H1 (cell line): ENCODE measurements around the gene CARD11. TPM values are rescaled to one million over a fixed set of nuclear protein-coding genes. Genes with fewer than 3 reads are reported as not detected.

Experiments used
- CTCF ChIA-PET: fragments of 300-600 bp; sonication (Branson Sonifier 250); formaldehyde crosslinking; loops from one replicate; lab custom pipeline; 2021; ENCODE audit not compliant: partially characterized antibody; lab: Charles Lee
- POLR2A ChIA-PET: fragments of 300-600 bp; sonication (Branson Sonifier 250); formaldehyde crosslinking; loops from one replicate; lab custom pipeline; 2021; ENCODE audit warnings: inconsistent platforms; ENCODE audit not compliant: partially characterized antibody; lab: Charles Lee
- DNase-seq, 2 experiments: peaks; one replicate each; pipeline versions ENCODE4 v3.0.0 to v3.0.0-alpha.2; 2010 to 2022; ENCODE audit warnings: low spot score in 2 of 2, low read depth in 1 of 2, mixed read lengths in 1 of 2
- FAIRE-seq: peaks from 2 replicates; lab custom pipeline; 2011; peaks lifted over from hg19 to GRCh38; lab: Jason Lieb, UNC
- H2AFZ ChIP-seq: 2 replicates; pipeline ENCODE4 v1.8.1; 2012; ENCODE audit warnings: low read length, inconsistent platforms
- H2AK5ac ChIP-seq: 2 replicates; pipeline ENCODE4 v1.6.1; 2013; ENCODE audit warnings: low read depth, low read length
- H2BK120ac ChIP-seq: replicated peaks from 2 replicates; pipeline ENCODE3; 2013; ENCODE audit warnings: low read depth, low read length, inconsistent platforms
- H2BK12ac ChIP-seq: 2 replicates; pipeline ENCODE4 v1.6.1; 2013; ENCODE audit warnings: low read depth, low read length
- H2BK15ac ChIP-seq: 2 replicates; pipeline ENCODE4 v1.6.1; 2013; ENCODE audit warnings: low read length
- H2BK20ac ChIP-seq: 2 replicates; pipeline ENCODE4 v1.6.1; 2013; ENCODE audit warnings: low read length
- H2BK5ac ChIP-seq: 2 replicates; pipeline ENCODE4 v1.6.1; 2013; ENCODE audit warnings: low read depth, low read length
- H3K14ac ChIP-seq: 2 replicates; pipeline ENCODE4 v1.6.1; 2013; ENCODE audit warnings: inconsistent platforms; ENCODE audit not compliant: insufficient read length
- H3K18ac ChIP-seq: 2 replicates; pipeline ENCODE4 v1.6.1; 2013; ENCODE audit warnings: low read length; ENCODE audit errors: extremely low read depth
- H3K23ac ChIP-seq: 2 replicates; pipeline ENCODE4 v1.6.1; 2013; ENCODE audit warnings: inconsistent platforms; ENCODE audit not compliant: insufficient read length
- H3K23me2 ChIP-seq: 2 replicates; pipeline ENCODE4 v1.6.1; 2013; ENCODE audit warnings: low read depth, low read length
- H3K27ac ChIP-seq: 2 replicates; pipeline ENCODE4 v1.6.1; 2011; ENCODE audit warnings: low read depth, low read length, inconsistent platforms
- H3K27me3 ChIP-seq, 4 experiments: replicated peaks in 1 of 4; 1 replicate in 1 of 4; 2 replicates in 3 of 4; pipeline versions ENCODE4 v1.6.1 to v1.8.1; 2011 to 2013; ENCODE audit warnings: low read length in 3 of 4, mild to moderate bottlenecking in 3 of 4, inconsistent platforms in 2 of 4, mixed read lengths in 2 of 4, moderate library complexity in 1 of 4; ENCODE audit not compliant: control insufficient read depth in 3 of 4, insufficient read depth in 3 of 4; ENCODE audit errors: extremely low read depth in 1 of 4
- H3K36me3 ChIP-seq, 4 experiments: 2 replicates each; pipeline versions ENCODE4 v1.6.1 to v1.8.1; 2011 to 2013; ENCODE audit warnings: mild to moderate bottlenecking in 4 of 4, low read length in 3 of 4, moderate library complexity in 2 of 4, control low read depth in 1 of 4, inconsistent platforms in 1 of 4; ENCODE audit not compliant: insufficient read depth in 4 of 4, control insufficient read depth in 2 of 4
- H3K4ac ChIP-seq: replicated peaks from 2 replicates; pipeline ENCODE3; 2013; ENCODE audit warnings: low read length, low read depth, mixed read lengths, inconsistent platforms; ENCODE audit not compliant: insufficient read length
- H3K4me1 ChIP-seq, 4 experiments: replicated peaks in 1 of 4; 1 replicate in 1 of 4; 2 replicates in 3 of 4; pipeline versions ENCODE4 v1.6.1 to v1.8.1; 2011 to 2013; ENCODE audit warnings: low read length in 3 of 4, inconsistent platforms in 2 of 4, mixed read lengths in 1 of 4; ENCODE audit not compliant: insufficient read depth in 4 of 4, control insufficient read depth in 3 of 4
- H3K4me2 ChIP-seq, 2 experiments: 2 replicates each; pipeline versions ENCODE4 v1.6.1 to v1.8.1; 2011 to 2013; ENCODE audit warnings: low read depth in 2 of 2, low read length in 2 of 2, control low read depth in 1 of 2, inconsistent platforms in 1 of 2, mild to moderate bottlenecking in 1 of 2; ENCODE audit not compliant: insufficient read depth in 1 of 2
- H3K4me3 ChIP-seq, 4 experiments: fragments of 200-600, 300-600 bp in 1 of 4; sonication (generic), shearing (Covaris generic), sonication (Bioruptor Twin) in 1 of 4; 2 replicates each; pipeline versions ENCODE4 v1.5.1 to v1.8.1; 2011 to 2016; ENCODE audit warnings: low read length in 4 of 4, low read depth in 3 of 4, control low read depth in 2 of 4, inconsistent platforms in 2 of 4, mild to moderate bottlenecking in 2 of 4, mixed read lengths in 1 of 4, moderate library complexity in 1 of 4; ENCODE audit not compliant: insufficient read depth in 2 of 4; ENCODE audit errors: extremely low read depth in 1 of 4
- H3K56ac ChIP-seq: replicated peaks from 2 replicates; pipeline ENCODE3; 2013; ENCODE audit warnings: low read depth, mild to moderate bottlenecking, mixed read lengths, low read length, inconsistent platforms; ENCODE audit not compliant: insufficient read length
- H3K79me1 ChIP-seq: 2 replicates; pipeline ENCODE4 v1.6.1; 2013; ENCODE audit warnings: low read depth, low read length, control low read depth
- H3K79me2 ChIP-seq, 2 experiments: 2 replicates each; pipeline versions ENCODE4 v1.6.1 to v1.8.1; 2012 to 2013; ENCODE audit warnings: low read length in 2 of 2, mild to moderate bottlenecking in 2 of 2, inconsistent platforms in 1 of 2; ENCODE audit not compliant: insufficient read depth in 2 of 2, control insufficient read depth in 1 of 2
- H3K9ac ChIP-seq, 4 experiments: replicated peaks in 1 of 4; 1 replicate in 1 of 4; 2 replicates in 3 of 4; pipeline versions ENCODE4 v1.6.1 to v1.8.1; 2011 to 2013; ENCODE audit warnings: low read depth in 3 of 4, low read length in 3 of 4, control low read depth in 2 of 4, mild to moderate bottlenecking in 2 of 4, moderate library complexity in 2 of 4, inconsistent platforms in 1 of 4; ENCODE audit errors: extremely low read depth in 1 of 4
- H3K9me3 ChIP-seq, 2 experiments: 2 replicates each; pipeline versions ENCODE4 v1.6.1 to v1.8.1; 2012 to 2013; ENCODE audit warnings: mild to moderate bottlenecking in 2 of 2, moderate library complexity in 2 of 2, control low read depth in 1 of 2, inconsistent platforms in 1 of 2, low read depth in 1 of 2, low read length in 1 of 2, mixed read lengths in 1 of 2; ENCODE audit not compliant: insufficient read depth in 2 of 2
- H4K20me1 ChIP-seq, 2 experiments: replicated peaks in 1 of 2; 2 replicates each; pipeline versions ENCODE3 to v1.8.1; 2011 to 2013; ENCODE audit warnings: inconsistent platforms in 2 of 2, low read length in 2 of 2, mild to moderate bottlenecking in 1 of 2; ENCODE audit not compliant: insufficient read depth in 2 of 2, control insufficient read depth in 1 of 2
- H4K5ac ChIP-seq: 2 replicates; pipeline ENCODE4 v1.6.1; 2013; ENCODE audit warnings: low read length, low read depth, mixed read lengths, inconsistent platforms; ENCODE audit not compliant: insufficient read length
- H4K8ac ChIP-seq: 2 replicates; pipeline ENCODE4 v1.8.0; 2013; ENCODE audit warnings: mild to moderate bottlenecking, moderate library complexity, low read length, inconsistent platforms; ENCODE audit not compliant: insufficient read depth; ENCODE audit errors: extremely low read depth
- H4K91ac ChIP-seq: replicated peaks from 2 replicates; pipeline ENCODE3; 2013; ENCODE audit warnings: low read length, mixed read lengths, inconsistent platforms; ENCODE audit not compliant: insufficient read length
- CTCF ChIP-seq, 3 experiments: IDR thresholded peaks; 1 replicate in 2 of 3; 2 replicates in 1 of 3; pipeline versions ENCODE4 v1.5.1 to v1.6.1; 2011; ENCODE audit warnings: low read length in 3 of 3, mild to moderate bottlenecking in 3 of 3, inconsistent platforms in 2 of 3, low read depth in 1 of 3, moderate library complexity in 1 of 3; ENCODE audit not compliant: insufficient read depth in 1 of 3; ENCODE audit errors: control extremely low read depth in 1 of 3
- GABPA ChIP-seq: IDR thresholded peaks from 2 replicates; pipeline ENCODE4 v1.6.1; 2011; ENCODE audit warnings: mild to moderate bottlenecking, low read length, moderate library complexity, borderline replicate concordance; ENCODE audit not compliant: insufficient read depth
- JUND ChIP-seq: IDR thresholded peaks from 2 replicates; pipeline ENCODE4 v1.6.1; 2011; ENCODE audit warnings: mild to moderate bottlenecking, improper control_type of control experiment, low read length
- KDM4A ChIP-seq: IDR thresholded peaks from one replicate; pipeline ENCODE4 v1.7.1; 2012; ENCODE audit warnings: low read depth, mild to moderate bottlenecking, moderate library complexity, low read length, inconsistent platforms; ENCODE audit not compliant: severe bottlenecking
- RAD21 ChIP-seq, 2 experiments: IDR thresholded peaks in 1 of 2; conservative IDR thresholded peaks in 1 of 2; 2 replicates each; pipeline ENCODE4 v1.6.1; 2011; ENCODE audit warnings: low read depth in 2 of 2, low read length in 2 of 2, improper control_type of control experiment in 1 of 2, inconsistent platforms in 1 of 2, mild to moderate bottlenecking in 1 of 2, moderate library complexity in 1 of 2
- SAP30 ChIP-seq: fragments of 300-600 bp; sonication (generic); IDR thresholded peaks from 2 replicates; pipeline ENCODE4 v1.7.1; 2012; ENCODE audit warnings: low read length, moderate library complexity, mild to moderate bottlenecking, inconsistent platforms; ENCODE audit not compliant: insufficient read depth, insufficient replicate concordance
- ZNF274 ChIP-seq: IDR thresholded peaks from 2 replicates; pipeline ENCODE4 v1.7.0; 2012; ENCODE audit warnings: low read length, borderline replicate concordance; ENCODE audit errors: extremely low read depth
- WGBS, 2 experiments: shearing (Covaris generic) in 1 of 2; methylation state at CpG; one replicate each; pipeline versions ENCODE4 v1.1.6 to v1.1.7; 2013 to 2015; ENCODE audit warnings: low lambda C conversion rate in 2 of 2, mixed read lengths in 2 of 2, inconsistent platforms in 1 of 2, low coverage in 1 of 2, missing lambda C conversion rate in 1 of 2; ENCODE audit not compliant: insufficient replicate concordance in 2 of 2, insufficient coverage in 1 of 2, insufficient read length in 1 of 2; ENCODE audit errors: extremely low coverage in 1 of 2, missing lambda C conversion rate in 1 of 2; 5-methylcytosine and 5-hydroxymethylcytosine counted together
- polyA plus RNA-seq, 7 experiments: library from polyadenylated mRNA; depleted of rRNA in 3 of 7; stranded (reverse) in 5 of 7; unstranded in 2 of 7; fragments of >200 nt in 5 of 7; fragments of 200-250 nt in 2 of 7; gene quantifications; 1 replicate in 5 of 7; 2 replicates in 1 of 7; 4 replicates in 1 of 7; pipeline versions ENCODE4 v1.2.1 to v1.2.3, GENCODE V29; 2011 to 2013; ENCODE audit warnings: missing spikeins in 2 of 7, mixed read lengths in 2 of 7
- total RNA-seq: library from RNA; stranded (reverse); fragmentation: NEBNext Ultra II Directional; extraction: Animal tissue kit (Norgen Biotek cat#: 25700); gene quantifications from 2 replicates; pipeline ENCODE4 v1.2.1, GENCODE V29; 2021

CARD11 gene
- total and polyA plus RNA-seq, 2 of the 8 experiments (the other 6 are each of a cell fraction or from before 2014, with no cell fraction given) = 12.6 to 29.8 TPM

GRCh38 chr7:2883101-2883500 lies 160.6 kb downstream of the CARD11 start:
- Histone ChIP-seq H3K4me3 (no peak overlapping the region), H4K8ac (no peak overlapping the region), H3K27me3 (no peaks in the 10 kb centered on the region), H2BK20ac (no peak overlapping the region; the same call in 1 of the 2 replicates), H3K4me1 (peaks cover 0 to 23% (median 12%) of the 10 kb centered on the region in 4 experiments; a peak in 6 of 7 replicates), H3K4me2 (no peak overlapping the region), H3K4ac (no peak overlapping the region), H2AFZ (no peak overlapping the region), H2BK120ac (no peak overlapping the region), H3K36me3 (no peaks in the 10 kb centered on the region), H3K9me3 (no peaks in the 10 kb centered on the region), H3K23me2 (no peaks in the 10 kb centered on the region), H3K27ac (no peak overlapping the region), H3K9ac (no peak overlapping the region), H3K79me1 (no peaks in the 10 kb centered on the region), H3K14ac (no peak overlapping the region), H2BK12ac (no peak overlapping the region; the same call in 1 of the 2 replicates), H3K56ac (no peak overlapping the region), H3K18ac (no peak overlapping the region), H3K79me2 (no peaks in the 10 kb centered on the region), H2BK15ac (peak overlapping the region; percentile 88), H4K20me1 (peaks cover 0 to 4% of the 10 kb centered on the region in 2 experiments), H2BK5ac (peak overlapping the region; percentile 81; the same call in 1 of the 2 replicates), H4K91ac (no peak overlapping the region), H4K5ac (no peak overlapping the region), H2AK5ac (no peak overlapping the region), H3K23ac (no peak overlapping the region)
- ChIA-PET CTCF (interaction anchor here (0.5 to 5.0 kb wide), 9 partner anchors 10 to 1013 kb away, joined by 3 to 34 read pairs (median 3); no protein-coding TSS in a partner anchor), POLR2A (interaction anchor here (1.9 kb wide), 1 partner anchor 9 kb away, joined by 7 read pairs; no protein-coding TSS in a partner anchor)
- FAIRE-seq (no peak), DNase-seq (no peak)
- 90% methylated on average over 17 of the region's 17 CpGs; no CpG with 5 or more reads in 1 of the 2 experiments for WGBS, 2 experiments
- TF ChIP-seq RAD21 (IDR thresholded peaks at IDR 0.05 in 1 of 2, conservative IDR thresholded peaks at IDR 0.05 in 1 of 2; ENCODE audit: low read depth in 2 of 2, low read length in 2 of 2) (no peak), KDM4A (no peak), GABPA (no peak), SAP30 (no peak), JUND (no peak), CTCF (IDR thresholded peaks at IDR 0.05; ENCODE audit: control extremely low read depth in 1 of 3, insufficient read depth in 1 of 3, low read depth in 1 of 3, low read length in 3 of 3) (no peak), ZNF274 (no peak)
